Activated CD8-positive, alpha-beta memory T cell treated with anti-CD3 and anti-CD28 coated beads, Interleukin-2, amount 10 ng/mL, durations not matched to agents 7 days and 5 days (primary cell): Measurements from ENCODE around the gene AMH. TPM values are rescaled to one million over a fixed set of nuclear protein-coding genes. Genes with fewer than 3 reads are reported as not detected.

ENCODE experiments used
- ATAC-seq: fragments of 150-1000 bp; cut with Tn5 transposase; one replicate; pipeline ENCODE4 v1.10.0; 2021; ENCODE audit warnings: moderate library complexity
- CTCF ChIA-PET: fragments of 350-600 bp; sonication (Branson Sonifier 250); formaldehyde crosslinking; loops from one replicate; lab custom pipeline; 2021; ENCODE audit warnings: antibody characterized with exemption; lab: Charles Lee
- DNase-seq: peaks from one replicate; pipeline ENCODE4 v3.0.0-alpha.2; 2020
- H3K27ac Mint-ChIP-seq: one replicate; pipeline ENCODE4 v1.8.0; 2021; ENCODE audit warnings: mild to moderate bottlenecking, mixed read lengths
- H3K27me3 Mint-ChIP-seq: one replicate; pipeline ENCODE4 v1.8.0; 2021; ENCODE audit warnings: mixed read lengths
- H3K36me3 Mint-ChIP-seq: one replicate; pipeline ENCODE4 v1.8.0; 2021; ENCODE audit warnings: mild to moderate bottlenecking, mixed read lengths
- H3K4me1 Mint-ChIP-seq: one replicate; pipeline ENCODE4 v1.8.0; 2021; ENCODE audit warnings: mixed read lengths
- H3K4me3 Mint-ChIP-seq: one replicate; pipeline ENCODE4 v1.8.0; 2021; ENCODE audit warnings: mild to moderate bottlenecking, moderate library complexity, mixed read lengths
- H3K9me3 Mint-ChIP-seq: one replicate; pipeline ENCODE4 v1.8.0; 2022; ENCODE audit warnings: low read depth, mixed read lengths
- total RNA-seq, 2 experiments: library from RNA; stranded (reverse); gene quantifications; one replicate each; pipeline ENCODE4 v1.2.3, GENCODE V29; 2021

Gene AMH
- total RNA-seq, 2 experiments from 2014 or later, result 5.1 to 6.0 TPM

DNA sequence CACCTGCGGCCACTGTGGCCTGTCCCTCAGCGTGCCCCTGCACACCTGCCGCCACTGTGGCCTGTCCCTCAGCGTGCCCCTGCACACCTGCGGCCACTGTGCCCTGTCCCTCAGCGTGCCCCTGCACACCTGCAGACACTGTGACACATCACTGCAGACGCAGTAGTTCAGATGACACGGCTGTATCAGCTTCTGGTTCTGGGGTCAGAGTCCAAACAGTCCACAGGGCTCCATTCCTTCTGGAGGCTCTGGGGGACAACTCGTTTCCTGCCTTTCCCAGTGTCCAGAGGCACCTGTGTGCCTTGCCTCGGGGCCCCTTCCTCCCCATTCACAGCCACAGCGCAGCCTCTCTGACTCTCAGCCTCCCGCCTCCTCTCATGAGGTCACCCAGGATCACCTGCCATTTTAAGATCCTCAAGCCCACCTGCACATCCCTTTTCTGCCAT lies 7.0 kb upstream of the AMH start:
- Mint-ChIP-seq H3K27ac (no peak overlapping the region), H3K4me1 (peaks cover 47% of the 10 kb centered on the region), H3K4me3 (no peak overlapping the region), H3K36me3 (peaks cover 50% of the 10 kb centered on the region), H3K9me3 (no peaks in the 10 kb centered on the region), H3K27me3 (no peaks in the 10 kb centered on the region)
- ATAC-seq, result no peak
- CTCF ChIA-PET, result interaction anchor here (5.8 to 5.9 kb wide), 2 partner anchors 10 to 19 kb away, joined by 39 to 68 read pairs; no protein-coding TSS in a partner anchor
- DNase-seq, result no peak

DNA sequence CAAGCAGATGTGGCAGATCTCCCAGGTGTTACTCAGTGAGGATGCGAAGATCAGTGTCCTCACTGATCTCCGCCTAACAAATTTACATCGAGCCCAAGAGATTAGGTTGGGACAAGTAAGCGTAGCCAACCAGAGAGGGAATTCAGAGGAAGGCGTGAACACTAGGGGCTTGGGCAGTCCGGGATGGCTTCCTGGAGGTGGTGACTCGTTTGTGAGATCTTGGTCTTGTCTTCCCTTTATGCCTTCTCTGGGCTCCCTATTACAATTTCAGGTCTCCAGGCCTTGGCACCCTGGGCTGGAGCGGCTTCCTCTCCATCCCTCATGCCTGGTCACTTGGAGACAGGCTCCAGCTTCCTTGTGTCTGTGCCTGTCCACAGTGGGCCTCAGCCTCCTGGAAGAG lies 6.3 kb upstream of the AMH start:
- Mint-ChIP-seq H3K9me3 (no peaks in the 10 kb centered on the region), H3K4me3 (no peak overlapping the region), H3K27ac (no peak overlapping the region), H3K4me1 (peaks cover 44% of the 10 kb centered on the region), H3K36me3 (peaks cover 44% of the 10 kb centered on the region), H3K27me3 (no peaks in the 10 kb centered on the region)
- DNase-seq (no peak), ATAC-seq (no peak)
- CTCF ChIA-PET, result interaction anchor here (1.3 kb wide), 1 partner anchor 15 kb away, joined by 3 read pairs; no protein-coding TSS in a partner anchor

DNA sequence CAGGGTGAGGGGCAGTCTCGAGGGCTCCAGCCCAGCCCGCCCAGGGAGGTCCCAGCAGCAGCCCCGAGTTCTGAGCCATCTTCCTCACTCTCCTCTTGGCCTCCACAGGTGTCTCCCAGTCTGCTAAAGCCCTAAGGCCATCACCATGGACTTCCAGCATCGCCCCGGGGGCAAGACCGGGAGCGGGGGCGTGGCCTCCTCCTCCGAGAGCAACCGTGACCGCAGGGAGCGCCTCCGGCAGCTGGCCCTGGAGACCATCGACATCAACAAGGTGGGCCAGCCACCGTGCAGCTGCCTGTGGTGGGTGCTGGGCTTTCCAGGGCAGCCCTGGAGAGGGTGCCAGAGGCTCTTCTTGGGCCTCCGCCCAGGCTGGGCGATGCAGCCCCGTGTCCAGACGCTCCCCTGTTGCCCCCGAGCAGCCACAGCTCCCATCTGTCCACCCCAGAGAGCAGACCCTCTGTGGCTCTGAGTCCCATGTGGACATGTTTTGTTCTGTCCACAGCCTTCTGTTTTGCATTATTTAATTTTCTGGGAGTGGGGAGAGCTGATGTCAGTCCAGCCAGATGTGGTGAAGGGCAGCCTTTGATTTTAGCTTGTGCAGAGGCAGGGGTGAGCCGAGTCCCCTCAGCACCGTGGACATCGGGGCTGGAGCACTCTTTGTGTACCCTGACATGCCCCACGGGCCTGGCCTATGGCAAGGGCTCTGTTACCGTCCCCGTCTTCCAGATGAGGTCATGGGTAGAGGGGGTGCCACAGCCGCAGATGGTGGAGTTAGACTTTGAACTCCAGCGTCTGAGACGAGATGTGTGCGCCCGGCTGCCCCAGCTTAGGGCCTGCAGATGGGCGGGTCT lies 5.6 kb upstream of the AMH start:
- H3K4me3 Mint-ChIP-seq, result no peak overlapping the region
- no peaks in the 10 kb centered on the region for H3K27me3 Mint-ChIP-seq
- H3K4me1 Mint-ChIP-seq, result peaks cover 37% of the 10 kb centered on the region
- H3K9me3 Mint-ChIP-seq, result no peaks in the 10 kb centered on the region
- no peak for ATAC-seq
- DNase-seq, result no peak
- H3K36me3 Mint-ChIP-seq, result peaks cover 38% of the 10 kb centered on the region
- no peak overlapping the region for H3K27ac Mint-ChIP-seq
- CTCF ChIA-PET, result interaction anchor here (1.3 kb wide), 1 partner anchor 15 kb away, joined by 3 read pairs; no protein-coding TSS in a partner anchor

DNA sequence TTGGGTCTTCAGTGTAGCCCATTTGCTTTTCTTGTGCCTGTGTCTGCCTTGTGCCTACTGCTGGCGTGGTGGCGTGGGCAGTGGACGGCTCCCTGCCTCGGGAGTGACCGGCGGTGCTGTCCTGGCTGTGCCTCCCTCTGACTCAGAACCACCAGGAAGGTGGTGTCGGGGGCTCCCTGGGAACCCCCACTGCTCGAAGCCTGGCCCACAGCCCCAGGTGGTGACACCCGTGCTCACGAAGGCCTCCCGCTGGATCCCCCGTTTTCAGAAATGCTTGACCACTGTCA lies 5.1 kb upstream of the AMH start:
- Mint-ChIP-seq H3K36me3 (peaks cover 35% of the 10 kb centered on the region), H3K4me3 (no peak overlapping the region), H3K9me3 (no peaks in the 10 kb centered on the region), H3K27ac (no peak overlapping the region), H3K4me1 (peaks cover 32% of the 10 kb centered on the region), H3K27me3 (no peaks in the 10 kb centered on the region)
- CTCF ChIA-PET, result interaction anchor here (1.3 kb wide), 1 partner anchor 14 kb away, joined by 3 read pairs; no protein-coding TSS in a partner anchor
- ATAC-seq, result no peak
- DNase-seq, result no peak

DNA sequence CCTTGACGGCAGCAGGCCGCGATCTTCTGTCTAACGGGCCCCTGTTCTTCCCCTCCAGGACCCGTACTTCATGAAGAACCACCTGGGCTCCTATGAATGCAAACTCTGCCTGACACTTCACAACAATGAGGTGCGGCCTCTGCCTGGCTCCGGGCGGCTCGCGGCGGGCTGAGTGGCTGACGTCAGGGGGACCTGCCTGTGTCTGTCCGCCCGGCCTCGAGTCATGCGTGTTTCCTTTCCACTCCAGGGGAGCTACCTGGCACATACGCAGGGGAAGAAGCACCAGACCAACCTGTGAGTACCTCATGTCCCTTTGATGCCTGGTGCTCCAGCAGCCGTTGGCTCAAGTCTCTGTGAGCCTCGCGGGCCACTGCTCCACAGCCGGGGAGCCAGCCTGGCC lies 4.6 kb upstream of the AMH start:
- CTCF ChIA-PET, result interaction anchor here (1.0 kb wide), 1 partner anchor 89 kb away, joined by 3 read pairs; no protein-coding TSS in a partner anchor
- DNase-seq (no peak), ATAC-seq (no peak)
- H3K27ac Mint-ChIP-seq, result no peak overlapping the region
- H3K27me3 Mint-ChIP-seq, result no peaks in the 10 kb centered on the region
- peaks cover 29% of the 10 kb centered on the region for H3K4me1 Mint-ChIP-seq
- no peaks in the 10 kb centered on the region for H3K9me3 Mint-ChIP-seq
- peaks cover 33% of the 10 kb centered on the region for H3K36me3 Mint-ChIP-seq
- no peak overlapping the region for H3K4me3 Mint-ChIP-seq

DNA sequence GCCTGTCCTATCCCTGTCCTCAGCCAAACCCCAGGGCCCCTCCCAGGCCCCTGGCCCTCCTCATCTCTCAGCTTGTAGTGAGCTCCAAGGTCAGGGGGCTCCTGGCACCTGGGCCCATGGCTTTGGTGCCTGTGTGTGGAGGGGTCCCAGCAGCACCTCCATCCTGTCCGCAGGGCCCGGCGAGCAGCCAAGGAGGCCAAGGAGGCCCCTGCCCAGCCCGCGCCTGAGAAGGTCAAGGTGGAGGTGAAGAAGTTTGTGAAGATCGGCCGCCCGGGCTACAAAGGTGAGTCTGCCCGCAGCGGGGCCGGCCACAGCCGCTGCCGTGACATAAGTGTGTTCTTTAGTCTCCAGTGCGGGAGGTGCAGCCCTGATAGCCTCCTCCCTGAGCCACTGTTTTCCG lies 3.9 kb upstream of the AMH start:
- Mint-ChIP-seq H3K9me3 (no peaks in the 10 kb centered on the region), H3K4me3 (no peak overlapping the region), H3K4me1 (peaks cover 24% of the 10 kb centered on the region), H3K27me3 (no peaks in the 10 kb centered on the region), H3K36me3 (peaks cover 28% of the 10 kb centered on the region), H3K27ac (no peak overlapping the region)
- DNase-seq (no peak), ATAC-seq (no peak)
- CTCF ChIA-PET, result interaction anchor here (1.0 kb wide), 1 partner anchor 90 kb away, joined by 3 read pairs; no protein-coding TSS in a partner anchor

DNA sequence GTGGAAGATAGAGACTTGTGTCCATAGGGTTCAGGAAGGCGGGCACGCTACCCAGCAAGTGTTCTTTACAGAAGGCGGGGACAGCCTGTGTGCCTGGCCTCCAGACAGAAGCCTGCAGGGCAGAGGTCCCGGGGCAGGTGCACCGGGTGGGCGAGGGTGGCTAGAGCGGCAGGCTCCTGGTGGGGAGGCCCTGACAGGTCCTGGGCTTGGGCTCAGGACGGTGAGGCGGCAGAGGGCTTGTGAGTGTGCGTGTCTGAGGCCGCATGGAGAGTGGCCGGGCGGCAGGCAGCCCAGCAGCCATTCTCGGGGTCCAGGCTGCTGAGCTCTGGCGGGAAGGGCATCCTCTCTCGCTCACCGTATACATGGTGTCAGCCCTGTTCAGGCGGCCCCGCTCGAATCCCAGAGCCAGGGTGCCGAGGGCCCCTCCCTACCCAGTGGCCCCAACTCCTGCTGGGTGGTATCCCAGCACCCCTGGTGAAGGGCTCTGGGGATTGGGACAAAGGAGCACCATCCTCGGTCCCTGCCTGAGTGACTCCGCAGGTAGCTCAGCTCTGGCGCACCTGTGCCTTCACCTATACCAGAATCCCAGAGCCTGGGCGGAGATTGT lies 3.0 kb upstream of the AMH start:
- CTCF ChIA-PET, result no interaction called here
- Mint-ChIP-seq H3K4me3 (no peak overlapping the region), H3K27me3 (no peaks in the 10 kb centered on the region)

DNA sequence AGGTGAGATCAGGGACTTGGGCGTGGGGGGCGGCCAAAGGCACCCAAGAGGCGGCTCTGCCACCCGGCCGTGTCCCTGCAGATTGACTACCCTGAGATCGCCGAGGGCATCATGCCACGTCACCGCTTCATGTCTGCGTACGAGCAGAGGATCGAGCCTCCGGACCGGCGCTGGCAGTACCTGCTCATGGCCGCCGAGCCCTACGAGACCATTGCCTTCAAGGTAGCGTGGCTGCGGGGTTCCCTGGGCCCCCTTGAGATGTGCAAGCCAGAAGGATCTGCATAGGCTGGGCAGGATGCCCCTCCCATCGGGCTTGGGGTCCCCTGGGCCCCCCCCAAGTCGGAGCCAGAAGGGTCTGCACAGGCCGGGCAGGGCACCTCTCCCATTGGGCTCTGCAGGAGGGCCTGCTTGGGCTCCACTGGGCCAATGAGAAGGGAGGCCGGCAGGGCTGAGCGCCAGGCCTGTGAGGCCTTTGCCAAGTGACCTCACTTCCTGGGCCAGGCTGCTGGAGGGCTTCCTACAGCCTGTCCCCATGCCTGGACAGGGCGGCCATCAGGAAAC lies 2.2 kb upstream of the AMH start:
- Mint-ChIP-seq H3K4me3 (no peak overlapping the region), H3K9me3 (no peaks in the 10 kb centered on the region), H3K36me3 (peaks cover 16% of the 10 kb centered on the region), H3K27me3 (peaks cover 4% of the 10 kb centered on the region), H3K4me1 (peaks cover 8% of the 10 kb centered on the region), H3K27ac (no peak overlapping the region)
- DNase-seq (no peak), ATAC-seq (no peak)
- CTCF ChIA-PET, result no interaction called here

More for the DNA sequence above, 3.0 kb upstream of the AMH start:
- DNase-seq, result no peak
- Mint-ChIP-seq H3K9me3 (no peaks in the 10 kb centered on the region), H3K4me1 (peaks cover 15% of the 10 kb centered on the region), H3K36me3 (peaks cover 20% of the 10 kb centered on the region), H3K27ac (no peak overlapping the region)
- no peak for ATAC-seq

DNA sequence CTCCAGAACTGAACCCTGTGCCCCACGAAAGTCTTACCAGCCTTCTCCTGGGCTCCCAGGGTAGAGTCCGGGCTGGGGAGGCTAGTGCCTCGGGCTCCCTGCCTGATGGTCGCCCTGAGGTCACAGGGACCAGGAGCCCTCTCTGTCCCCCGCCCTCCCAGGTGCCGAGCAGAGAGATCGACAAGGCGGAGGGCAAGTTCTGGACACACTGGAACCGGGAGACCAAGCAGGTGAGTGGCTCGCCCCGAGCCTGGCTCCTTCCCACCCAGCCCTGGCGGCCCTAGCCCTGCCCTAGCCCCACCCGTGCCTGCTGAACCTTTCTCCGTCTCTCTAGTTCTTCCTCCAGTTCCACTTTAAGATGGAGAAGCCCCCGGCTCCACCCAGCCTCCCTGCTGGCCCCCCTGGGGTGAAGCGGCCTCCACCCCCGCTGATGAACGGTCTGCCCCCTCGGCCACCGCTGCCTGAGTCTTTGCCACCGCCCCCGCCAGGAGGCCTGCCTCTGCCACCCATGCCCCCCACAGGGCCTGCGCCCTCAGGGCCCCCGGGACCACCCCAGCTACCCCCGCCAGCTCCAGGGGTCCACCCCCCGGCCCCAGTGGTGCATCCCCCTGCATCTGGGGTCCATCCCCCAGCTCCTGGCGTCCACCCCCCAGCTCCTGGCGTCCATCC lies 1.6 kb upstream of the AMH start:
- H3K9me3 Mint-ChIP-seq, result no peaks in the 10 kb centered on the region
- no peak overlapping the region for H3K27ac Mint-ChIP-seq
- DNase-seq (no peak), ATAC-seq (no peak)
- CTCF ChIA-PET, result interaction anchor here (0.6 to 1.5 kb wide), 2 partner anchors 14 to 405 kb away, joined by 3 to 4 read pairs; no protein-coding TSS in a partner anchor
- peaks cover 16% of the 10 kb centered on the region for H3K36me3 Mint-ChIP-seq
- no peak overlapping the region for H3K4me3 Mint-ChIP-seq
- peaks cover 2% of the 10 kb centered on the region for H3K4me1 Mint-ChIP-seq
- H3K27me3 Mint-ChIP-seq, result peaks cover 8% of the 10 kb centered on the region

DNA sequence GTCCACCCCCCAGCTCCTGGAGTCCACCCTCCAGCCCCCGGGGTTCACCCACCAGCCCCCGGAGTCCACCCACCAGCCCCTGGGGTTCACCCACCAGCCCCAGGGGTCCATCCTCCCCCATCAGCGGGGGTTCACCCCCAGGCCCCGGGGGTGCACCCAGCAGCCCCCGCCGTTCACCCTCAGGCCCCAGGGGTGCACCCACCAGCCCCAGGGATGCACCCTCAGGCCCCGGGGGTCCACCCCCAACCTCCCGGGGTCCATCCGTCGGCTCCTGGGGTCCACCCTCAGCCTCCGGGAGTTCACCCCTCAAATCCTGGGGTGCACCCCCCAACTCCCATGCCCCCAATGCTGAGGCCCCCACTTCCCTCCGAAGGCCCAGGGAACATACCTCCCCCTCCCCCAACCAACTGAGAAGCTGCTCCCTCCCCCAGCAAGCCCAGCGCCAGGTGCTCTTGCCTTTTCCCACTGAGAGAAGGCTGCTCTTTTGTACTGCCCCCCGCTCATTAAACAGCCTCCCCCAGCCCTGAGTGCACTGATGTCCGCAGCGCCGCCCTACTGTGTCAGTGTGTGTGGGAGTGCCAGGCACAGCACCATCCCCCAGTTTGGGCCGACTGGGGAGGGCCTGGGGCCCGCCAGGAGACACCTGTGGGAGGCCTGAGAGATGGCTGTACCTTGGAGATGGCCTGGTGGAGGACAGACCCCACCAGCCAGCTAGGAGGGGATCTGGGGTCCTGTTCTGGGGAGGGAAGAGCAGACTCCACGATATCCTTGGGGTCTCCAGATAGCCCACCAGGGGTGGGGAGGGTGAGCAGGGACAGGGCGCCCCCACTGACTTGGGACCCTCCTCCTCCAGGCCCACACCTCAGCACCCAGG lies 750 bp upstream of the AMH start:
- ATAC-seq, result no peak
- H3K36me3 Mint-ChIP-seq, result peaks cover 14% of the 10 kb centered on the region
- H3K27ac Mint-ChIP-seq, result no peak overlapping the region
- CTCF ChIA-PET, result interaction anchor here (0.6 to 1.5 kb wide), 3 partner anchors 13 to 406 kb away, joined by 3 to 4 read pairs (median 4); no protein-coding TSS in a partner anchor
- DNase-seq, result no peak
- peaks cover 17% of the 10 kb centered on the region for H3K27me3 Mint-ChIP-seq
- H3K4me3 Mint-ChIP-seq, result no peak overlapping the region
- peaks cover 5% of the 10 kb centered on the region for H3K4me1 Mint-ChIP-seq
- no peaks in the 10 kb centered on the region for H3K9me3 Mint-ChIP-seq

DNA sequence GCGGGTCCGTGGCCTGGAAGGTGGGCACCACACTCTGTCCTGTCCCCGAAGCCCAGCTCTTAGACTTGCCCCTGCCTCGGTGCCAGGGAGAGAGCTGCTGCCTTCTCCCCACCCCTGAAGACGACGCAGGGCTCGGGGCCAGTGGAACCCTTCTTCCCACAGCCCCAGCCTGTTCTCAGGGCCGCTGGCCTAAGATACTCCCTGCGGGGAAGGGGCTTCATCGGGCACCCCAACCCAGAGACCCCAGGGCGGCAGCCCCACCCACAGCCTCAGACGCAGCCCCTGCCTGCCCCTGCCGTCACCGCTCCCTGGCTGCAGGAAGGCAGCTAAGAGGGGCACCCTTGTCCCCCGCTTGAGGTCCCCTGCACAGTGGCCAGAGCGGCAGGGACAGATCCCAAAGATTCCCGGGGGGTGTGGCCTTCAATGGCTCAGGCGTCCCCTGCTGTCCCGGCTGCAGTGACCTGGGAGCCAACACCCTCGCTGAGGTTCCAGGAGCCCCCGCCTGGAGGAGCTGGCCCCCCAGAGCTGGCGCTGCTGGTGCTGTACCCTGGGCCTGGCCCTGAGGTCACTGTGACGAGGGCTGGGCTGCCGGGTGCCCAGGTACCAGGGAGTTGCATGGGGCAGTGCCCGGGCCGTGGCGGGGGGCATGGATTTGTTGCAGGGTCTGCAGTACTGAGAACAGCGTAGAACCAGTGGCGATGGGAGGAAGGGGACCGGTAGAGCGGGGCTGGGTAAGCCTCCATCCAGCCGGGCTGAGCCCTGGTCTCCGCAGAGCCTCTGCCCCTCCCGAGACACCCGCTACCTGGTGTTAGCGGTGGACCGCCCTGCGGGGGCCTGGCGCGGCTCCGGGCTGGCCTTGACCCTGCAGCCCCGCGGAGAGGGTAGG lies 1.0 kb downstream of the AMH start:
- Mint-ChIP-seq H3K4me1 (peaks cover 6% of the 10 kb centered on the region), H3K4me3 (no peak overlapping the region), H3K9me3 (no peaks in the 10 kb centered on the region), H3K27ac (no peak overlapping the region), H3K27me3 (peaks cover 24% of the 10 kb centered on the region), H3K36me3 (peaks cover 5% of the 10 kb centered on the region)
- no peak for DNase-seq
- CTCF ChIA-PET, result interaction anchor here (1.0 to 5.5 kb wide), 3 partner anchors 11 to 94 kb away, joined by 3 to 39 read pairs (median 6); partner anchors contain the start of gene SF3A2
- ATAC-seq, result peak; percentile 10
